OCI-LY1 (cell line): ENCODE measurements around the gene CCDC92.

ENCODE experiments used
- CTCF ChIP-seq: fragments of 200-600 bp; sonication (generic), shearing (Covaris generic); IDR thresholded peaks from 2 replicates; pipeline ENCODE4 v1.5.1; 2017; ENCODE audit warnings: mild to moderate bottlenecking, antibody characterized with exemption, low read length, moderate library complexity, mixed read lengths
- EZH2 ChIP-seq: fragments of 200-600 bp; sonication (generic), shearing (Covaris generic); IDR thresholded peaks from 2 replicates; pipeline ENCODE4 v1.8.0; 2017; ENCODE audit warnings: borderline replicate concordance, mixed run types, mild to moderate bottlenecking, antibody characterized with exemption, low read length, moderate library complexity, mixed read lengths

GRCh38 chr12:123924539-123924938, 48.1 kb downstream of the CCDC92 start:
- TF ChIP-seq EZH2 (no peak), CTCF (no peak)
